Retina (tissue), 1 donor: Measurements from ENCODE around the gene SETBP1.
"Not testable (repeated sequence)": the region's sequence is repeated elsewhere in the genome, so short reads cannot be mapped to it uniquely, and the experiment has no call there.

Experiments used
- DNase-seq: peaks from one replicate; pipeline ENCODE4 v3.0.0-alpha.2; 2016

The SETBP1 gene

DNA sequence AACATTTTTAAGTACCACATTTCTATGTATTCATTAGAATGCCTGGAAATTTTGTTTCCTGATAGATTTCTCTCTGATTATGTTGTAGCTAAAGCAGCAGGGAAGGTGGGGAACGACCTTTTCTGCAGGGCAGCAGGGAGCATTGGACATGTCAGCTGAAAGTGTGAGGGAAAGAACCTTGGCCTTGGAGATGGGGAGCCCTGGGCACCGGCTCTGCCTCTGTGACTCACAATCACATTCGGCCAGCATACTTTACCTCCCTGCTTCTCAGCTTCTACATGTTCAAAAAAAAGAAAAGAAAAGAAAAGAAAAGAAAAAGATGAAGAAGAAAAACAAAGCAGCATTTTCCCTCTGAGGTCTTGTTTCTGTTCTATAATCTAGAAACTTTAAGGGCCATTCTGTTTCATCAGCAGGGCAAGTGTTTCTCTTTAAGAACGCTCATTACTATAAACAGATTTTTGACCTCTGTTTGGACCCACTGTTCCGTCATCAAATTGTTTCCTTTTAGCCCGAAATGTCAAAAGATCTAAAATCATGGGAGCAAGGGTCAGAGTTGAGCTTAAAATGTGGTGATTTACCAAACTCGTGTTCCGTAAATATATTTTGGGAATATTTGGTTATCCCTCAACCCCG lies 27.9 kb downstream of the SETBP1 start:
- no peak for DNase-seq

DNA sequence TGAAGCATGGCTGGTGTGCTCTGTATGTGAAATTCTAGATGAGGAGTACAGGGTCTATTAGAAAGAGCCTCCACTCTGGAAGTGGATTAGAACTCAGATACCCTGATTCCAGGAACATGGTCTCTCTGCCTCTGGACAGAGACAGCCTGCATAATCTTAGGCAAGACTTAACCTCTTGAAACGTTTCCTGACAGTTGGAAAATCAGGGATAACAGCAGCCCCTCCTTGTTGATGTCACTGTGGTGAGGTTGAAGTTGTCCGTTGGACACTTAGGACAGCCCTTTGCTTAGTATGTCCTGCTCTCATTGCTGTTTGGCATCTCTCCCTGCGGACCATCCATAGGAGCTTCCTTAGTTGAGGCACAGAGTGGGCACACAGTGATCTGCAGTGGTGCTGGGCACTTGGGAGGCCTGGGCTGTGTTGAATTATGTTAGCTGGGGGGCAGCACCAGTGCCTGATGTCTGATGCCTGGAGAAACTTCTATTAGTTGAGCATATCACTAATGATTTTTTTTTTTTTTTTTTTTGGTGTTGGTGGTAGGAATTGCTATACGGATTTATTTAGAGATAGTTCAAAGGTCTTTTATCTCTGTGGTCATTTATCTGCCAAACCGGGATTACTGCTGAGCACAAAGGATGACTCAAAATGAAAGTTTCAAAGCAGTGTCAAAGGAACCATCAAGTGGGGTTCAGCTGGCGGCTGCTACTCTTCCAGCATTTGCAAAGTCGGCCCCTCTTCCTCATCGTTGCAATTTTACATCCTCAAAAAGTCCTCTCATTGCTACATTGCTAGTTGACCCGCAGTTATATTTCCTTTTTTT lies 28.8 kb downstream of the SETBP1 start:
- DNase-seq = no peak

GRCh38 chr18:44710931-44711330 lies 30.2 kb downstream of the SETBP1 start:
- DNase-seq = no peak

DNA sequence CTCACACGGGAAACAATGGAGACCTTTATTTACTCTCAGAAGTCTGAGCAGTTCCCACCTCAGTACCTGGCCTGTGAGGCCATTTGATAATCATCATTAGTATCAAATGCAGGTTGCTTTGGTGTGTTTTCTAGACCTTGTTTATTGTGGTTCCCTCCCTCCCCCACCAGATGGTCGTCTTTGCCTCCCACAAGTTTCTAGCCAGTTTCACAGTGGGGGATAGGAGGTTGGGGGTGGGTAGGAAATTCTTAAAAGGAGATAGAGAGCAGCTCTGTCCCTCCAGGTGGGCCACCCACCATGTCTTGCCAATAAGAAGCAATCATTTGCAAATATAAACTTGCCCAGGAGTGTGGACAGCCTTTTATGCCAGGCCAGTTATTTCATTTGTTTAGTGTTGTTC lies 31.3 kb downstream of the SETBP1 start:
- no peak for DNase-seq

DNA sequence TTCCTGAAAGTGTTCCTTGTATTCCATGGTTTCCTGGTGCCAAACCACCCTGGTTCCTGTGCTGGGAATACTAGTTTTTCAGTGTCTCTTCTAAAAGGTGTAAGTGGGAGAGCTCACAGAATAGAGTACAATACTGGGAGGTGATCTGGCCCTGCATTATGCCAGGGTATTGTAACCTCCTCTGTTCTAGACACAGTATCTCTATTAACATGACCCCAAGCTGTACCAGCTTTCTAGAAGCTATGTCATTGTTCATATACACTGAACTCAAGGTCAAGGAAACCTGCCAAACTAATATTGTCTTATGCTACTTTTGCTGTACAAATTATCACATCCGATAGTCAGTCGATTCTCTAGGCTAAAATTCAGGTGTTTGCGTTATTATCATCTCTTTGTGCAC lies 32.7 kb downstream of the SETBP1 start:
- DNase-seq = no peak

- DNase-seq = no peak
Observed at GRCh38 chr18:44714376-44714775, 33.7 kb downstream of the SETBP1 start.

DNA sequence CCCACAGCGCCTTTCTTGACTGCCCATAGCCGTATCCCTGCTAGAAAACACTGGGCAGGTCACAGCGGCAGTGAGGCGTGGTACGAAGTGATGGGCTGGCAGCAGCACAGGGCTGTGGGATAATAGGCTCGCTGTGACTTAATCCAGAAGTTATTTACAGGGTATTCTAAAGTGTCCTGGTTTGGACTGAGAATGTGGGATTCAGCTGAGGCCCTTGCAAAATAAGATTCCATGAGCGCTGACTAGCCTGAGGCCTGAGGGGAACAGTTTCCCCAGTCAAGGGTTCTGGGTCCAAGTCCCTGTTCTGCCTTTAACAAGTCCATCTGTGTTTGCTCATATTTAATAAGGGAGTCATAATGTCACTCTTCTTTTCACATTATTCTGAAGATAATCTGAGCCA lies 34.6 kb downstream of the SETBP1 start:
- peak; percentile 36 for DNase-seq

DNA sequence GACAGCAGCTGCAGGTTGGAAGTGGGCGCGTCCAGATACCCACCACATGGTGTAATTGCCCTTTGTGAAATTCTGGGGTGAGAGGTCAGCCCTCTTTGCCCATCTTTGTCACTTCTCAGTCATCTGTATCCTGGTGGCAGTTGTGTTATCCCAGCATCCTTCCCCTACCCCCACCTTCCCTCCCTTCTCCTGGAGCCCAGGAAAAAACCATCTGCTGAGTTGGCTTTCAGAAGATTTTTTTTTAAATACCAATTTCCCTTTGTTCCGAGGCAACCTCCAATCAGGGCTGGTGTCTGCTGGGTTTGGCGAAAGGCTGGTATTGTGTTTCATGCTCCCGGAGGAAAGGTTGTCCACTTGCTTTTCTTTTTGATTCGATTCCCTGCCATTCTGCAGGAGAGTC lies 35.2 kb downstream of the SETBP1 start:
- DNase-seq = peak; percentile 45

DNA sequence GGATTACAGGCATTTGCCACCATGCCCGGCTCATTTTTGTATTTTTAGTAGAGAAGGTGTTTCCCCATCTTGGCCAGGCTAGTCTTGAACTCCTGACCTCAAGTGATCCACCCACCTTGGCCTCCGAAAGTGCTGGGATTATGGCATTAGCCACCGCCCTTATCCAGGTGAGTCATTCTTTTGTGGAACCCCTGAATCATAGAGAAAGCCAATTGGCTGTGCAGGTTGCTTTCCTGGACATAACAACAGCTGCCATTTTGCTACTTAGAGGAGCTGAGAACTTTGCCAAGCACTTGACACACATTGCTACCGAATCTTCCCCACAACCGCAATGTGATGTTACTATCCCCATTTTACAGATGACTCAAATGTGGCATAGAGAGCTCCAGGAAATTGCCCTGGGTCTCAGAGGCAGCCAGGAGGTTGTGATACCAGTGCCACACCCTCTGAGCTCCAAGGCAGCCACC lies 36.0 kb downstream of the SETBP1 start:
- no peak for DNase-seq

- no peak for DNase-seq
Observed at GRCh38 chr18:44719519-44720060, 38.9 kb downstream of the SETBP1 start.

DNA sequence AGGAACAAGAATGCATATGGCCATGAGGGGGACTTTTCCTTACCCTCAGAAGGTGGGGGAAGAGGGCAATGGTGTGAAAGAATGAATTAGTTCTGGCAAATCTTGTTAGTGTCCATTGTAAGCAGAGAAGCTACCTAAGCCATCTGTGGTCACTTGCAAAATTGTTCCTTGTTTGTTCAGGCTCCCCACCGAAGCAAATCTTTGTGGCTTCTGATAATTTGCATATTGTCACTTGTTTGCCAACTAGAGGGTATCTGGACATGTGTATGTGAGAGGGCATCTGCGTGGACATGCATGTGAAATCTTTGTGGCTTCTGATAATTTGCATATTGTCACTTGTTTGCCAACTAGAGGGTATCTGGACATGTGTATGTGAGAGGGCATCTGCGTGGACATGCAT lies 41.1 kb downstream of the SETBP1 start:
- DNase-seq = not testable (repeated sequence)

DNA sequence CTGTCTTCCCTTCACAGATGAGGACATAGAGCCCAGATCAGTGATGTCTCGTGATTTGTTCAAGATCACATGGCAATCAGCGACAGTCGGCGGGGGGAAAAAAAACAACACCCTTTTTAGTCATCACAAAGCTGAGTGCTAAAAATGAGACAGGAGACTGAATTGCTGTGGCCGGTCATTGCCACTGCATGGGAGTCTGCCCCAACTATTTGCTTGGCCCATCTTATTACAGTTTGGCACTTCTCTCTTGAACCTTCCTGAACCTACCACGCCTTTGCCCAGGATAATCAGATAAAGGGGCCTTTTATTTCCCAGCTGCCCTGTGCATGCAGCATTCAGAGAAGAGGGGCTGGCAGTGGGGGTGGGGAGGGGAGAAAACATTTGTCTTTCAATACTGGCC lies 42.7 kb downstream of the SETBP1 start:
- no peak for DNase-seq

DNA sequence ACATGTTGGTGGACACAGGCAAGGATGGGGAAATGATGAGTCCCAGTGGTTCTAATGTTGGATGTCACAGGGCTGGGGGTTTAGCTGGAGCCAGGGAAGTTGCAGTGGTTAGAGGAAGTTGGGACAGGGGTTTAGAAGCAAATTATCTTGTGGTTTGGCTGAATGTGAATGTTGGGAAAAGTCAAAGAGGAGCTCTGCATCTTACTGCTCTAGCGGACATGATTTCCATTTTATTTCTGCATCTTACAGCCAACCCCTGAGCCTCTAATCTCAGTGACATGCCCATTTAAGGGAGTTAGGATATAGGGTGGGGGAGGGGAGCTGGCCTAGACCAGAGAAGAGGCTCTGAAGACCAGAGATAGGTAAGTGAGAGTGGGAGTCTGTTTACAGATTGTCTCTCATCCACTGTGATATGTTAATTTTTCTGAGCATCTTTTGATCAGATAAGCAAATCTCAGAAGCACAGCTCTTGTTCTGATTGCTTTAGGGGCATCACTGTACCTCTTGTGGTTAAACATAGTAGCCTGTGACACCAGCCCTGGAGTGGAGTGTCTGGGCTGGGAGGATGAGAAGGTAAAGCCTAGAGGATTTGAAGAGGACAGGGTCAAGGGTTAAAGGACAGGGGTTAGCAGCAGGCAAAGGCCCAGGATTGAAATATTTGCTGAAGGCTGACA lies 43.6 kb downstream of the SETBP1 start:
- DNase-seq = peak; percentile 19

- no peak for DNase-seq
Observed at GRCh38 chr18:44725300-44726058, 44.8 kb downstream of the SETBP1 start.

DNA sequence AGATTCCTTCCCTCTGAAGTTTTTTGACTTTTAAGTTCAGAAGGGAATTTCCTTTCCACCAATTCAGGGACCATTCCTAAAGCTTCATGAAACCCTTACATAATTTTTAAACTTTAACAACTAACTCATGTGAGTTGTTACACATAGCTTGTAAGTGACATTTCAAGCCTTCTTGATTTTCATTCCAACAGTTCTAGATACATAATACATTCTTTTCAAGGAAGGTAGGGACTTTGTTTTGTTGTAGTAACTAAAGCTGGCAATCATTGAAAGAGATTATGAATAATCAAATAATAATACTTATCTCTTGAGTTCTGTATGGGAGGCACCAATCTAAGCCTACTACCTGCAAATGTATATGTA lies 45.4 kb downstream of the SETBP1 start:
- DNase-seq = no peak

GRCh38 chr18:44727291-44727690 lies 46.6 kb downstream of the SETBP1 start:
- DNase-seq = no peak

DNA sequence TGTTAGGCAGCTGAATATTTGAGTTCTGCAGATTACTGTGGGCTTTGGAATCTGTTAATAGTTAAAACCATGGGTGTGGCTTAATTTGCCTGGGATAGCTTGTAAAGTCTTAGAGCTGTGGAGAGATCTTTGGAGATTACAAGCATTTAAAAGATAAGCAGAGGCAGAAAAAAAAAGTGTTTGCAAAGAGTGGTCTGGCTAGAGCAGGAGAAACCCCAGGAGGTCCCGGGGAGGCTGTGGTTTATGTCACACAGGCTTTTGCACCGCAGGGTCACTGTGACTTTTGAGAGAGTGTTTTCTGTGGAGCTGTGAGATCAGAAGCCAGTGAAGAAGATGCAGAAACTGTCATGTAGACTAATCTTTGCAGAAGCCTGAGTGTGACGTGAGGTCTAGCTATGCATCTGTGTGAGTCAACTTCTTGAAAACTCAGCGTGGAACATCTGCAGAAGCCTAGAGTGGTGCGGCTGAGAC lies 49.0 kb downstream of the SETBP1 start:
- DNase-seq = peak; percentile 16

DNA sequence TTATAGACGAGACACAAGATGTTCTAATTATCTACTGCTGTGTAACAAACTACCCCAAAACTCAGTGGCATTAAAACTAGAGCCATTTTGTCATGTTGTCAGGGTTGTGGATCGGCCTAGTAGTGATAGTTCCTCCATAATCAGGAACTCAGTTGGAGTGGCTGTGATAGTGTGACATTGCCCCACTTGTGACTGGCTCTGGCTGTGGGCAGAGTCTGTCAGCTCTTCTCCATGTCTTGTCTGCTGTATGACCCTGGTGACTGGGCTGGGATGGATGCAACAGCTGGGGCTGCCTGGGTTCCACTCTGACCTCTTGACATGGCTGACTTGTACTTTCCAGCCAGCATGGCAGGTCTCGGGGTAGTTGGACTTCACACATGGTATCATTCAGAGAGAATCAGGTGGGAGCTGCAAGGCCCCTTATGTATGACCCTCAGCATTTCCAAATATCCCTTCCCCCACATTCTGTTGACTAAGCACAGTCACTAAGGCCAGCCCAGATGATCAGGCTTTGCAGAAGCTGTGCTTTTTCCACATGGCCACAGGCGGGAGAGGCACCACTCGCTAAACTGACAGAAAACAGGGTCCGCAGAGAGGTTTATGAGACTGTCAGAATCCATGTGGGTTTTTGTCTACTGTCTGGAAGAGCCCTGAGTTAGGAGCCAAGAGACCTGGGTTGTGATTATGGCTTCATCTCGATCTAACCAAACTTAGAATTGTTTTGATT lies 50.3 kb downstream of the SETBP1 start:
- DNase-seq = no peak

DNA sequence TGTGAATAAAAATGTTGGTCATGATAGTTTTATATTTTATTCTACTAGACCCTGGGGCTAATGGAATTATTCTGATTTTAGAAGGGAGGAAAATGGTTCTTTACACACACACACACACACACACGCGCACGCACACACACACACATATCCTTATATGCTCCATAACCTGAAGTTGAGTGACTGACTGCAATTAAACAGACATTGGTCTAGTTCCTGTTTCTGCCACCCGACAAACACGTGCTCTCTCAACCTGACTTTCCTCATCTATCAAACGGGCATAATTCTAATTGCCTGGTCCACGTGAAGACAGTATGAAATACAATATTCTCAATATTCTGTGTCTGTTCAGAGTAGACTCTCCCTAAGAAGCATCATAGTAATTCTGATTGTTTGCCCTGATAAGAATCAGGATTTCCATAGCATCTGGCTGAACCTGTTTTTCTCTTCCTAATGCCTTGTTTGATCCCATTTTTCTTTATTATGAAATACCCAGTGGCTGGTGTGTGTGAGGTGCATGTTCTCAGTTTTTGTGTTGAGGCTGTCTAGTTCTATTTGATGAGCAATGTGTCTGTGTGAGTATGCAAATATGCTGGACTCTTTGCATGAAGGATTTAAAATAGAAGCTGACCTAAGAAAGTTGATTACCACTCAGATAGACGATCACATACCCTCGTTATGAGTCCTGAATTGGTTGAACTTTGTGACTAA lies 51.0 kb downstream of the SETBP1 start:
- no peak for DNase-seq

GRCh38 chr18:44732238-44732563 lies 51.5 kb downstream of the SETBP1 start:
- no peak for DNase-seq

GRCh38 chr18:44732599-44732998 lies 51.9 kb downstream of the SETBP1 start:
- DNase-seq = no peak
